GM18867 (cell line): ENCODE results near the gene CCL4.
A peak's percentile ranks its signal among the peaks of the same experiment; 100 is the strongest.
"Not testable (repeated sequence)": the region's sequence is repeated elsewhere in the genome, so short reads cannot be mapped to it uniquely, and the experiment has no call there.

Experiments used
- ATAC-seq: cut with Tn5 transposase; IDR thresholded peaks from one replicate; pipeline ENCODE4 v1.9.1; 2021; ENCODE audit warnings: mild to moderate bottlenecking, moderate library complexity; ENCODE audit not compliant: unreplicated experiment

Gene CCL4

GRCh38 chr17:36103401-36103975 is at the start of gene CCL4:
TSS of gene CCL4 (plus strand) at chr17:36103827. CDS start at chr17:36103906, 79 bp downstream.
- ATAC-seq, result peak; percentile 78

GRCh38 chr17:36055171-36055570 is 48.5 kb upstream of the CCL4 start:
- ATAC-seq, result no peak

GRCh38 chr17:36055921-36056520 is 47.6 kb upstream of the CCL4 start:
- ATAC-seq, result no peak

GRCh38 chr17:36057911-36058310 is 45.7 kb upstream of the CCL4 start:
- ATAC-seq, result no peak

GRCh38 chr17:36059406-36059805 is 44.2 kb upstream of the CCL4 start:
- ATAC-seq, result no peak

- ATAC-seq, result no peak
These were observed 42.8 kb upstream of the CCL4 start for GRCh38 chr17:36060816-36061215.

GRCh38 chr17:36063786-36064541 is 39.7 kb upstream of the CCL4 start, which contains the start of gene CCL18:
TSS of gene CCL18 (plus strand) at chr17:36064272. CDS start at chr17:36064343, 71 bp downstream.
- ATAC-seq, result no peak

GRCh38 chr17:36066365-36066985 is 37.2 kb upstream of the CCL4 start:
- no peak for ATAC-seq

- ATAC-seq, result no peak
These were observed 35.1 kb upstream of the CCL4 start for GRCh38 chr17:36068524-36068923.

GRCh38 chr17:36069136-36069535 is 34.5 kb upstream of the CCL4 start:
- no peak for ATAC-seq

- ATAC-seq, result no peak
These were observed 33.2 kb upstream of the CCL4 start for GRCh38 chr17:36070427-36070826.

GRCh38 chr17:36071751-36072150 is 31.9 kb upstream of the CCL4 start:
- no peak for ATAC-seq

GRCh38 chr17:36072431-36073121 is 31.1 kb upstream of the CCL4 start:
- peak; percentile 58 for ATAC-seq

- no peak for ATAC-seq
These were observed 29.3 kb upstream of the CCL4 start for GRCh38 chr17:36074365-36074764.

GRCh38 chr17:36081681-36082471 is 21.8 kb upstream of the CCL4 start:
- not testable (repeated sequence) for ATAC-seq

GRCh38 chr17:36082482-36083120 is 21.0 kb upstream of the CCL4 start:
- peak; percentile 63 for ATAC-seq

GRCh38 chr17:36083691-36084090 is 19.9 kb upstream of the CCL4 start:
- not testable (repeated sequence) for ATAC-seq

GRCh38 chr17:36085765-36086164 is 17.9 kb upstream of the CCL4 start:
- ATAC-seq, result no peak

- no peak for ATAC-seq
These were observed 16.8 kb upstream of the CCL4 start for GRCh38 chr17:36086791-36087190.

- not testable (repeated sequence) for ATAC-seq
These were observed 16.2 kb upstream of the CCL4 start for GRCh38 chr17:36087471-36087870.
